GM23248 (cell line): Measurements from ENCODE around the gene PLCZ1.

Experiments
- EZH2 ChIP-seq: fragments of 200-600 bp; sonication (generic); IDR thresholded peaks from 2 replicates; pipeline ENCODE4 v1.6.1; 2018; ENCODE audit warnings: antibody characterized with exemption, mild to moderate bottlenecking; ENCODE audit not compliant: insufficient read depth, poor library complexity, severe bottlenecking
- EZH2phosphoT487 ChIP-seq: fragments of 200-600 bp; sonication (generic); IDR thresholded peaks from 2 replicates; pipeline ENCODE4 v1.6.1; 2018; ENCODE audit warnings: antibody characterized with exemption, moderate library complexity, mild to moderate bottlenecking, low read depth; ENCODE audit not compliant: insufficient read depth

GRCh38 chr12:18747895-18748294 is 10.1 kb upstream of the PLCZ1 start:
- no peak for TF ChIP-seq EZH2
- no peak for TF ChIP-seq EZH2phosphoT487
